Neutrophil (primary cell): Measurements from ENCODE around the gene TMEM135.
"Not testable (repeated sequence)": the region's sequence is repeated elsewhere in the genome, so short reads cannot be mapped to it uniquely, and the experiment has no call there.

Experiments used
- H3K27ac ChIP-seq: fragments of 200-600 bp; sonication (generic); 2 replicates; pipeline ENCODE4 v1.5.1; 2016; ENCODE audit warnings: mild to moderate bottlenecking, moderate library complexity
- H3K27me3 ChIP-seq: fragments of 200-600 bp; sonication (generic); 2 replicates; pipeline ENCODE4 v1.6.0; 2016; ENCODE audit warnings: mild to moderate bottlenecking
- H3K36me3 ChIP-seq: fragments of 200-600 bp; sonication (generic); 2 replicates; pipeline ENCODE4 v1.5.1; 2017
- H3K4me1 ChIP-seq, 2 experiments: fragments of 200-600 bp in 1 of 2; sonication (generic) in 1 of 2; 1 replicate in 1 of 2; 2 replicates in 1 of 2; pipeline versions ENCODE4 v1.5.1 to v1.6.1; 2013 to 2016; ENCODE audit warnings: low read depth in 1 of 2, low read length in 1 of 2, mild to moderate bottlenecking in 1 of 2, moderate library complexity in 1 of 2; ENCODE audit not compliant: control insufficient read depth in 1 of 2, insufficient read depth in 1 of 2
- H3K4me3 ChIP-seq, 2 experiments: fragments of 200-600 bp in 1 of 2; sonication (generic) in 1 of 2; 1 replicate in 1 of 2; 2 replicates in 1 of 2; pipeline ENCODE4 v1.5.1; 2013 to 2016; ENCODE audit warnings: low read depth in 1 of 2, low read length in 1 of 2, mild to moderate bottlenecking in 1 of 2, moderate library complexity in 1 of 2
- H3K9me3 ChIP-seq: fragments of 200-600 bp; sonication (generic); 2 replicates; pipeline ENCODE4 v1.5.1; 2016
- TF ChIP-seq, protein P1 (sequence below): fragments of 200-600 bp; sonication (generic); IDR thresholded peaks from 2 replicates; pipeline ENCODE4 v1.5.1; 2016; ENCODE audit warnings: antibody characterized with exemption

The TMEM135 gene

GRCh38 chr11:87083029-87083428 lies 45.3 kb downstream of the TMEM135 start:
- Histone ChIP-seq H3K27me3 (no peaks in the 10 kb centered on the region), H3K9me3 (no peaks in the 10 kb centered on the region), H3K4me3 (no peak overlapping the region), H3K27ac (no peak overlapping the region), H3K4me1 (no peaks in the 10 kb centered on the region), H3K36me3 (no peaks in the 10 kb centered on the region)
- TF ChIP-seq, protein P1, sequence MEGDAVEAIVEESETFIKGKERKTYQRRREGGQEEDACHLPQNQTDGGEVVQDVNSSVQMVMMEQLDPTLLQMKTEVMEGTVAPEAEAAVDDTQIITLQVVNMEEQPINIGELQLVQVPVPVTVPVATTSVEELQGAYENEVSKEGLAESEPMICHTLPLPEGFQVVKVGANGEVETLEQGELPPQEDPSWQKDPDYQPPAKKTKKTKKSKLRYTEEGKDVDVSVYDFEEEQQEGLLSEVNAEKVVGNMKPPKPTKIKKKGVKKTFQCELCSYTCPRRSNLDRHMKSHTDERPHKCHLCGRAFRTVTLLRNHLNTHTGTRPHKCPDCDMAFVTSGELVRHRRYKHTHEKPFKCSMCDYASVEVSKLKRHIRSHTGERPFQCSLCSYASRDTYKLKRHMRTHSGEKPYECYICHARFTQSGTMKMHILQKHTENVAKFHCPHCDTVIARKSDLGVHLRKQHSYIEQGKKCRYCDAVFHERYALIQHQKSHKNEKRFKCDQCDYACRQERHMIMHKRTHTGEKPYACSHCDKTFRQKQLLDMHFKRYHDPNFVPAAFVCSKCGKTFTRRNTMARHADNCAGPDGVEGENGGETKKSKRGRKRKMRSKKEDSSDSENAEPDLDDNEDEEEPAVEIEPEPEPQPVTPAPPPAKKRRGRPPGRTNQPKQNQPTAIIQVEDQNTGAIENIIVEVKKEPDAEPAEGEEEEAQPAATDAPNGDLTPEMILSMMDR, result no peak

DNA sequence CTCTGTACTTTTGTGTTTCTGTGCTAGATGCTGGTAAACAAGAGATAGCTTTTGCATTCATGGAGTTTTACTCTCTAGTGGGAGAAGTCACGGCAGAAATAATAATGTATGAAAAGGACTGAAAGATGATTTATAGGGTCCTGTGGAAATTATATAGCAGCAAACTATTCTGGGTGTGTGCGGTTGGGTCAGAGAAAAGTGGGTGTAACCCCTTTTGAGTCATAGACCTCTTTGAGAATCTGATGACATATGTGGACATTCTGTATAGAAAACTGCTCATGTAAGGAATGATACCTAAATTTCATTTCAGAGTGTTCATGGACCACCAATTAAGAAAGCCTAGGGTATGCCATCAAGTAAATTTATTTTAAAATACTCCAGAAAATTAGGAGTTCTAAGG lies 54.4 kb downstream of the TMEM135 start:
- TF ChIP-seq, protein P1, result no peak
- H3K36me3 ChIP-seq, result no peaks in the 10 kb centered on the region
- H3K4me1 ChIP-seq, result no peaks in the 10 kb centered on the region
- H3K27ac ChIP-seq, result no peak overlapping the region
- peaks cover 3% of the 10 kb centered on the region for H3K9me3 ChIP-seq
- H3K4me3 ChIP-seq, result no peak overlapping the region
- no peaks in the 10 kb centered on the region for H3K27me3 ChIP-seq

DNA sequence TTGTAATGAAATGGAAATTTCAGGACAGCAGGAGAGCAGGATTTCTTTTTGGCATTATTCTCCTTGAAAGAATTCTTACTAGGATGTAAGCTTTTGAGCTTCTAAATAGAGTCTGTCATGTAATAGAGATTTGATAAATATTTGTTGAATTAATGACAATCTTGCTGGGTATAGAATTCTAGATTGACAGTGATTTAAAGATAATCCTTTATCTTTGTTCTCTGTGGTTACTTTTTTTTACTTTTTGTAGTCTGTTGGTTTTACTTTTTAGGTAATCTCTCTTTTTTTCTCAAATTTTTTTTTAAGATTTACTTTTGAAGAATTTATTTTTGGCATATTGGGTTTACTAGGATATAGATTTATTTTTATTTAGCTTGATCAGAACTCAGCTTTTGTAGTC lies 54.8 kb downstream of the TMEM135 start:
- H3K4me1 ChIP-seq, result no peaks in the 10 kb centered on the region
- no peaks in the 10 kb centered on the region for H3K36me3 ChIP-seq
- no peak overlapping the region for H3K27ac ChIP-seq
- H3K4me3 ChIP-seq, result no peak overlapping the region
- TF ChIP-seq, protein P1, result no peak
- H3K27me3 ChIP-seq, result no peaks in the 10 kb centered on the region
- H3K9me3 ChIP-seq, result peaks cover 3% of the 10 kb centered on the region

- Histone ChIP-seq H3K27me3 (no peaks in the 10 kb centered on the region), H3K4me3 (no peak overlapping the region), H3K4me1 (no peaks in the 10 kb centered on the region), H3K27ac (no peak overlapping the region), H3K9me3 (peaks cover 3% of the 10 kb centered on the region), H3K36me3 (no peaks in the 10 kb centered on the region)
- TF ChIP-seq, protein P1, result no peak
Measured at GRCh38 chr11:87097582-87097981, 59.8 kb downstream of the TMEM135 start.

- no peaks in the 10 kb centered on the region for H3K27me3 ChIP-seq
- H3K36me3 ChIP-seq, result no peaks in the 10 kb centered on the region
- no peak overlapping the region for H3K4me3 ChIP-seq
- TF ChIP-seq, protein P1, result no peak
- no peaks in the 10 kb centered on the region for H3K9me3 ChIP-seq
- H3K4me1 ChIP-seq, result no peaks in the 10 kb centered on the region
- no peak overlapping the region for H3K27ac ChIP-seq
Measured at GRCh38 chr11:87101956-87102580, 64.3 kb downstream of the TMEM135 start.

DNA sequence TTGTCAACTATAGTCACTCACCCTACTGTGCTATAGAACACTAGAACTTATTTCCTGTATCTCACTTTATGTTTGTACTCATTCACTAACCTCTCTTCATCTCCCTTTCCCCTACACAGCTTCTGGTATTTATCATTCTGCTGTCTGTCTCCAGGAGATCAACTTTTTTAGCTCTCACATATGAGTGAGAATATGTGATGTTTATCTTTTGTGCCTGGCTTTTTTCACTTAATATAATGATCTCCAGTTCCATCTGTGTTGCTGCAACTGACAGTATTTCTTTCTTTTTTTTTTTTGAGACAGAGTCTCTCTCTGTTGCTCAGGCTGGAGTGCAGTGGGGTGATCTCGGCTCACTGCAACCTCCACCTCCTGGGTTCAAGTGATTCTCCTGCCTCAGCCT lies 68.1 kb downstream of the TMEM135 start:
- not testable (repeated sequence) for H3K9me3 ChIP-seq, H3K4me1 ChIP-seq, H3K27me3 ChIP-seq, H3K36me3 ChIP-seq, H3K27ac ChIP-seq, H3K4me3 ChIP-seq

DNA sequence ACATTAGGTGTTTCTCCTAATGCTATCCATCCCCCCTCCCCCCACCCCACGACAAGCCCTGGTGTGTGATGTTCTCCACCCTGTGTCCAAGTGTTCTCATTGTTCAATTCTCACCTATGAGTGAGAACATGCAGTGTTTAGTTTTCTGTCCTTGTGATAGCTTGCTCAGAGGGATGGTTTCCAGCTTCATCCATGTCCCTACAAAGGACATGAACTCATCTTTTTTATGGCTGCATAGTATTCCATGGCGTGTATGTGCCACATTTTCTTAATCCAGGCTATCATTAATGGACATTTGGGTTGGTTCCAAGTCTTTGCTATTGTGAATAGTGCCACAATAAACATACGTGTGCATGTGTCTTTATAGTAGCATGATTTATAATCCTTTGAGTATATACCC lies 69.6 kb downstream of the TMEM135 start:
- not testable (repeated sequence) for H3K36me3 ChIP-seq, H3K9me3 ChIP-seq, H3K27ac ChIP-seq, H3K4me3 ChIP-seq, H3K4me1 ChIP-seq, H3K27me3 ChIP-seq
